ENCODE results near the gene PDE1C. TPM values are rescaled to one million over a fixed set of nuclear protein-coding genes. Genes with fewer than 3 reads are reported as not detected.
"Not testable (repeated sequence)": the region's sequence is repeated elsewhere in the genome, so short reads cannot be mapped to it uniquely, and the experiment has no call there.

The PDE1C gene
- total and polyA plus RNA-seq, 8 donors, result 1.2 to 4.2 (median 2.2) TPM

DNA sequence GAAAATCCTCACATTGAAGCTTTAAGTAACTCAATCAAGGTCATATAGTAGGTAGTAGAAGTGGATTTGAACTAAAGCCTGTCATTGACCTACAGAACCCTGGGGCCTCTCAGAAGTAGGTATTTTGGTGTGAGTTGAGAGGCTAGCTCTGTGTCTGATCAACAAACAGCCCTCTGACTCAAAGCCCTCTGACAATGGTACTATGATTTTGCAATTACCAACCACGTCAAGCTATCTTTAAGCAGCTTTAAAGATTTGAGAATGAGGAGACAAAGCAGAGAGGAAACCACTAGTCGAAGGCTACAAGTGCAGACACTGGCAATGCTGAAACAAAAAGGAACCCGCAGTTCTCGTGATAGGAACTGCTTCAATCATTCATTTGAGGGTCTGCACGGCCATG is 19.0 kb upstream of the PDE1C start:
- TF ChIP-seq, protein P1, sequence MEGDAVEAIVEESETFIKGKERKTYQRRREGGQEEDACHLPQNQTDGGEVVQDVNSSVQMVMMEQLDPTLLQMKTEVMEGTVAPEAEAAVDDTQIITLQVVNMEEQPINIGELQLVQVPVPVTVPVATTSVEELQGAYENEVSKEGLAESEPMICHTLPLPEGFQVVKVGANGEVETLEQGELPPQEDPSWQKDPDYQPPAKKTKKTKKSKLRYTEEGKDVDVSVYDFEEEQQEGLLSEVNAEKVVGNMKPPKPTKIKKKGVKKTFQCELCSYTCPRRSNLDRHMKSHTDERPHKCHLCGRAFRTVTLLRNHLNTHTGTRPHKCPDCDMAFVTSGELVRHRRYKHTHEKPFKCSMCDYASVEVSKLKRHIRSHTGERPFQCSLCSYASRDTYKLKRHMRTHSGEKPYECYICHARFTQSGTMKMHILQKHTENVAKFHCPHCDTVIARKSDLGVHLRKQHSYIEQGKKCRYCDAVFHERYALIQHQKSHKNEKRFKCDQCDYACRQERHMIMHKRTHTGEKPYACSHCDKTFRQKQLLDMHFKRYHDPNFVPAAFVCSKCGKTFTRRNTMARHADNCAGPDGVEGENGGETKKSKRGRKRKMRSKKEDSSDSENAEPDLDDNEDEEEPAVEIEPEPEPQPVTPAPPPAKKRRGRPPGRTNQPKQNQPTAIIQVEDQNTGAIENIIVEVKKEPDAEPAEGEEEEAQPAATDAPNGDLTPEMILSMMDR (IDR thresholded peaks at IDR 0.05), result no peak
- Histone ChIP-seq H3K4me1 (no peaks in the 10 kb centered on the region), H3K27me3 (no peaks in the 10 kb centered on the region), H3K9me3 (no peaks in the 10 kb centered on the region), H3K4me3 (no peak overlapping the region), H3K36me3 (no peaks in the 10 kb centered on the region), H3K27ac (no peak overlapping the region)
- FAIRE-seq, result no peak
- intact Hi-C loops (cut with DNase I), result no loop called here
- ATAC-seq, result no peak
- 78 to 80% methylated on average over 5 of the region's 5 CpGs for WGBS, 2 donors
- DNase-seq, result no peak

DNA sequence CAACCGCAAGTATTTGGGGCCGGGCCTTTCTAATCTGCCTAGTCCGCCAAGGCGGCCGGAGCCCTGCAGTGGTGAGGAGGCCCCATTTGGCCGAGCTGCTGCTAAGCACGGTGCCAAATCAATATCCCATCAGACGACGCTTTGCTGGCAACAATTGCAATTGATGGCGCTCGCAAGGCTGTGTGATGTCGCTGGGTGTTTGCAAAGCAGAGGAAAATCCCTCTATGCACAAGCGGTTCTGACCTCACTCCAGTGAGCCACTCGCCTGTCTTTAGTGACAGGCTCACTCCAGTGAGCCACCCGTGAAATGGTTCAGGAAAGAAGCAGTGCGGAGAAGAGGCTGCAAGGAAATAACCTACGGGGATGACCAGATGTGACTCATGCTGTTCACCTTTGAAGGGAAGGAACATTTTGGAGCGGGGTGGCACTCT is 18.3 kb upstream of the PDE1C start:
- H3K4me1 ChIP-seq, result no peaks in the 10 kb centered on the region
- ATAC-seq, result no peak
- no peak for DNase-seq
- H3K27ac ChIP-seq, result no peak overlapping the region
- intact Hi-C loops (cut with DNase I), result no loop called here
- no peak overlapping the region for H3K4me3 ChIP-seq
- no peak for FAIRE-seq
- no peaks in the 10 kb centered on the region for H3K36me3 ChIP-seq
- WGBS, 2 donors, result 43 to 52% methylated on average over 18 of the region's 18 CpGs
- no peaks in the 10 kb centered on the region for H3K9me3 ChIP-seq
- H3K27me3 ChIP-seq, result no peaks in the 10 kb centered on the region
- TF ChIP-seq, protein P1 (IDR thresholded peaks at IDR 0.05), result no peak

DNA sequence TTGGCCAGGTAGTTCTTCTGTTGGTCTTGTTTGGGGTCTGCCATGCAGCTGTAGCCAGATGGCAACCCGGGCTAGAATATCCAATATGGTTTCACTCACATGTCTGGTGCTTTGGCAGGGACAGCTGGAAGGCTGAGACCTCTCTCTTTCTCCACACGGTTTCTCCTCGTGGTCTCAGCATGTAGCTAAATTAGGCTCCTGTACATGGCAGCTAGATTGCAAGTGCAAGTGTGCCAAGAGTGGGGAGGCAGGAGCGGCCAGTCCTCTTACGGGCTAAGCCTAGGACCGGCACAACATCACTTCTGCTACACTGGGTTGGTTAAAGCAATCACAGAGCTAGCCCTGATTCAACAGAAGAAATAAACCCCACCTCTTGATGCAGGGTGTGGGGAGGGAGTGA is 9.3 kb upstream of the PDE1C start:
- DNase-seq (no peak), FAIRE-seq (no peak)
- WGBS, 2 donors, result 82 to 89% methylated on average over 6 of the region's 6 CpGs

DNA sequence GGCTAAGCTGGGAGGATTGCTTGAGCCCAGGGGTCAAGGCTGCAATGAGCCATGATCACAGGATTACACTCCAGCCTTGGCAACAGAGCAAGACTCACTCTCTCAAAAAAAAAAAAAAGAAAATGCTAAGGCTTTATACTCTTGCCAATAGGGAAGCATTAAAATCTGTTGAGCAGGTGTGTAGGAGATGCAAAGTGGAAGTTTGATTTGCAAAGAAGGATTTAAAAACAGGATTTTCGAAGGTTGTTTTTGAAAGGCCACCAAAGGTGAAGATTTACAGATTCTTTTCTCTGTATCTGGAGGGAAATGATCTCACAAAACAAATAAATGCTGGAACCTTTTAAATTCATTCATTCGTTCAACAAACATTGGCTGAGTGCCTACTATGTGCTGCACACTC is 8.6 kb upstream of the PDE1C start:
- WGBS, 2 donors, result 46 to 50% methylated on average over 2 of the region's 2 CpGs
- H3K4me1 ChIP-seq, result no peaks in the 10 kb centered on the region
- no peaks in the 10 kb centered on the region for H3K27me3 ChIP-seq
- H3K4me3 ChIP-seq, result no peak overlapping the region
- no peaks in the 10 kb centered on the region for H3K36me3 ChIP-seq
- FAIRE-seq (no peak), ATAC-seq (no peak), DNase-seq (no peak)
- no peak overlapping the region for H3K27ac ChIP-seq
- intact Hi-C loops (cut with DNase I), result no loop called here
- TF ChIP-seq, protein P1 (IDR thresholded peaks at IDR 0.05), result no peak
- H3K9me3 ChIP-seq, result no peaks in the 10 kb centered on the region

More for the DNA sequence above, 9.3 kb upstream of the PDE1C start:
- Histone ChIP-seq H3K27ac (no peak overlapping the region), H3K9me3 (no peaks in the 10 kb centered on the region), H3K36me3 (no peaks in the 10 kb centered on the region), H3K27me3 (no peaks in the 10 kb centered on the region), H3K4me1 (no peaks in the 10 kb centered on the region), H3K4me3 (no peak overlapping the region)
- intact Hi-C loops (cut with DNase I), result no loop called here
- ATAC-seq, result no peak
- TF ChIP-seq, protein P1 (IDR thresholded peaks at IDR 0.05), result no peak

DNA sequence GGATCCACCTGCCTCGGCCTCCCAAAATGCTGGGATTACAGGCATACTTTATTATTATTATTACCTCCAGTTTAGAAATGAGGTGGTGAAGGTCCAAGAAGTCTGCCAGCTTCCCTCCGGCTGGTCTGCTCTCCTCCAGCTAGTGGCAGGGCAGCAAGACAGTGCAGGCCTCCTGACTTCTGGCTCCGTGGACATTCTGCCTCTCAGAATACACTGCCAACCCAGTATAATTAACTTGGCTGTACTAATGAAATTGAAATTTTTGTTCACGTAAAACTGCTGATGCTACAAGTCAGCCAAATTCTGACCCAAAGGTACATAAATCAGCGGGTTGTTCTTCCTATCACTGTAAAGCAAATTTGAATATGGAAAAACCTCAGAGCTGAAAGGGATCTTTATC is 7.6 kb upstream of the PDE1C start:
- no peak for FAIRE-seq
- intact Hi-C loops (cut with DNase I), result no loop called here
- Histone ChIP-seq H3K4me1 (no peaks in the 10 kb centered on the region), H3K9me3 (no peaks in the 10 kb centered on the region), H3K36me3 (no peaks in the 10 kb centered on the region), H3K4me3 (no peak overlapping the region), H3K27me3 (no peaks in the 10 kb centered on the region), H3K27ac (no peak overlapping the region)
- no peak for ATAC-seq
- DNase-seq, result no peak
- 76 to 79% methylated on average over 5 of the region's 5 CpGs for WGBS, 2 donors
- TF ChIP-seq, protein P1 (IDR thresholded peaks at IDR 0.05), result no peak

DNA sequence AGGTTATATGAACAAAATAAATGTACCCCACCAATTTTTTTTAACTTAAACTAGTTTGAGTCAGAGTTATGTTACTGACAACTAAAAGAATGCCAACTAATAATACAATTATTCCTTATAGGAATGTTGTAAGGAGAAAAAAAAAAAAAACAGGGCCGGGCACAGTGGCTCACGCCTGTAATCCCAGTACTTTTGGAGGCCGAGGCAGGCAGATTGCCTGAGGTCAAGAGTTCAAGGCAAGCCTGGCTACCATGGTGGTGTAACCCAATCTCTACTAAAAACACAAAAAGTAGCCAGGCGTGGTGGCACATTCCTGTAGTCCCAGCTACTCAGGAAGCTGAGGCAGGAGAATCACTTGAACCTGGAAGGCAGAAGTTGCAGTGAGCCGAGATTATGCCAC is 6.6 kb upstream of the PDE1C start:
- H3K4me1 ChIP-seq; H3K4me3 ChIP-seq; H3K9me3 ChIP-seq; intact Hi-C loops (cut with DNase I); H3K27me3 ChIP-seq; DNase-seq; H3K27ac ChIP-seq; ATAC-seq; FAIRE-seq; H3K36me3 ChIP-seq: not testable (repeated sequence)
- WGBS, 2 donors, result 71 to 84% methylated on average over 5 of the region's 5 CpGs

Data from pancreas (tissue), 10 donors.